H9 (cell line): ENCODE measurements around the gene TNRC6A. TPM values are rescaled to one million over a fixed set of nuclear protein-coding genes. Genes with fewer than 3 reads are reported as not detected.

ENCODE experiments used
- DNase-seq: peaks from one replicate; pipeline ENCODE4 v3.0.0-alpha.2; 2017
- H2AFZ ChIP-seq: one replicate; pipeline ENCODE4 v1.6.1; 2013; ENCODE audit warnings: mild to moderate bottlenecking, low read length, control low read depth, moderate library complexity
- H2AK5ac ChIP-seq: 2 replicates; pipeline ENCODE4 v1.6.1; 2013; ENCODE audit warnings: low read length, control low read depth, mixed read lengths; ENCODE audit not compliant: insufficient read length
- H2BK120ac ChIP-seq: one replicate; pipeline ENCODE4 v1.6.1; 2013; ENCODE audit warnings: low read depth, mild to moderate bottlenecking, low read length, control low read depth, inconsistent platforms; ENCODE audit not compliant: poor library complexity, severe bottlenecking
- H2BK12ac ChIP-seq: 2 replicates; pipeline ENCODE4 v1.6.1; 2013; ENCODE audit warnings: low read length, control low read depth, mixed read lengths, low read depth; ENCODE audit not compliant: insufficient read length
- H2BK15ac ChIP-seq: 2 replicates; pipeline ENCODE4 v1.6.1; 2013; ENCODE audit warnings: low read depth, low read length, control low read depth
- H2BK20ac ChIP-seq: one replicate; pipeline ENCODE4 v1.6.1; 2013; ENCODE audit warnings: low read depth, mild to moderate bottlenecking, low read length, control low read depth, inconsistent platforms; ENCODE audit not compliant: poor library complexity, severe bottlenecking
- H2BK5ac ChIP-seq: 2 replicates; pipeline ENCODE4 v1.6.1; 2013; ENCODE audit warnings: low read length, control low read depth, mixed read lengths; ENCODE audit not compliant: insufficient read length
- H3K14ac ChIP-seq: 2 replicates; pipeline ENCODE4 v1.6.1; 2013; ENCODE audit warnings: low read length, control low read depth; ENCODE audit not compliant: insufficient read depth
- H3K18ac ChIP-seq: 2 replicates; pipeline ENCODE4 v1.6.1; 2013; ENCODE audit warnings: low read depth, mild to moderate bottlenecking, mixed read lengths, low read length, control low read depth; ENCODE audit not compliant: insufficient read length
- H3K23ac ChIP-seq: 2 replicates; pipeline ENCODE4 v1.6.1; 2013; ENCODE audit warnings: low read length, control low read depth, mixed read lengths, low read depth; ENCODE audit not compliant: insufficient read length
- H3K23me2 ChIP-seq: 2 replicates; pipeline ENCODE4 v1.6.1; 2013; ENCODE audit warnings: low read depth, mild to moderate bottlenecking, mixed read lengths, low read length, control low read depth; ENCODE audit not compliant: insufficient read length, poor library complexity, severe bottlenecking
- H3K27ac ChIP-seq: 2 replicates; pipeline ENCODE4 v1.5.1; 2013; ENCODE audit warnings: low read length, control low read depth, mixed read lengths, low read depth; ENCODE audit not compliant: insufficient read length
- H3K27me3 ChIP-seq: 2 replicates; pipeline ENCODE4 v1.6.1; 2013; ENCODE audit warnings: low read length, control low read depth, inconsistent platforms; ENCODE audit not compliant: insufficient read depth
- H3K4ac ChIP-seq: 2 replicates; pipeline ENCODE4 v1.6.1; 2013; ENCODE audit warnings: low read depth, mild to moderate bottlenecking, control low read depth, inconsistent platforms, low read length, moderate library complexity
- H3K4me1 ChIP-seq: 2 replicates; pipeline ENCODE4 v1.6.1; 2013; ENCODE audit warnings: low read length, control low read depth, inconsistent platforms; ENCODE audit not compliant: insufficient read depth
- H3K4me2 ChIP-seq: 2 replicates; pipeline ENCODE4 v1.6.1; 2013; ENCODE audit warnings: low read length, control low read depth, mixed read lengths; ENCODE audit not compliant: insufficient read length, insufficient read depth
- H3K56ac ChIP-seq: 2 replicates; pipeline ENCODE4 v1.6.1; 2013; ENCODE audit warnings: low read depth, mild to moderate bottlenecking, mixed read lengths, low read length, control low read depth; ENCODE audit not compliant: insufficient read length
- H3K79me1 ChIP-seq: 2 replicates; pipeline ENCODE4 v1.6.1; 2013; ENCODE audit warnings: low read depth, mild to moderate bottlenecking, moderate library complexity, low read length, control low read depth, inconsistent platforms; ENCODE audit not compliant: insufficient read depth, poor library complexity, severe bottlenecking
- H3K79me2 ChIP-seq: 2 replicates; pipeline ENCODE4 v1.6.1; 2013; ENCODE audit warnings: low read length, control low read depth, inconsistent platforms; ENCODE audit not compliant: insufficient read depth
- H3K9ac ChIP-seq: 2 replicates; pipeline ENCODE4 v1.6.1; 2013; ENCODE audit warnings: low read length, control low read depth, mixed read lengths; ENCODE audit not compliant: insufficient read length; ENCODE audit errors: extremely low read depth
- H3K9me3 ChIP-seq: one replicate; pipeline ENCODE4 v1.6.1; 2013; ENCODE audit warnings: low read depth, low read length, inconsistent platforms; ENCODE audit not compliant: control insufficient read depth
- H3T11ph ChIP-seq: one replicate; pipeline ENCODE4 v1.6.1; 2013; ENCODE audit warnings: mild to moderate bottlenecking, low read length, control low read depth, inconsistent platforms
- H4K20me1 ChIP-seq: one replicate; pipeline ENCODE4 v1.6.1; 2013; ENCODE audit not compliant: control insufficient read depth, insufficient read length, insufficient read depth
- H4K5ac ChIP-seq: 2 replicates; pipeline ENCODE4 v1.6.1; 2013; ENCODE audit warnings: low read depth, mild to moderate bottlenecking, mixed read lengths, low read length, control low read depth; ENCODE audit not compliant: insufficient read length
- H4K8ac ChIP-seq: replicated peaks from 2 replicates; pipeline ENCODE4 v1.6.1; 2013; ENCODE audit warnings: low read length, control low read depth, mixed read lengths, low read depth; ENCODE audit not compliant: insufficient read length
- H4K91ac ChIP-seq: 2 replicates; pipeline ENCODE4 v1.6.1; 2013; ENCODE audit warnings: low read depth, mild to moderate bottlenecking, moderate library complexity, mixed read lengths, low read length, control low read depth; ENCODE audit not compliant: insufficient read length
- H3K27ac Mint-ChIP-seq, 3 experiments: 2 replicates in 2 of 3; 3 replicates in 1 of 3; pipeline ENCODE4 v1.8.0; 2020 to 2021; ENCODE audit warnings: mixed read lengths in 3 of 3, mild to moderate bottlenecking in 1 of 3, moderate library complexity in 1 of 3
- H3K27me3 Mint-ChIP-seq: 2 replicates; pipeline ENCODE4 v1.8.0; 2021; ENCODE audit warnings: low read depth, mild to moderate bottlenecking, moderate library complexity, mixed read lengths
- H3K36me3 Mint-ChIP-seq, 3 experiments: 2 replicates in 2 of 3; 3 replicates in 1 of 3; pipeline ENCODE4 v1.8.0; 2020 to 2021; ENCODE audit warnings: low read depth in 3 of 3, mixed read lengths in 3 of 3; ENCODE audit not compliant: insufficient read depth in 1 of 3
- H3K4me1 Mint-ChIP-seq, 2 experiments: 2 replicates each; pipeline ENCODE4 v1.8.0; 2020; ENCODE audit warnings: mixed read lengths in 2 of 2
- H3K4me3 Mint-ChIP-seq, 2 experiments: 2 replicates in 1 of 2; 3 replicates in 1 of 2; pipeline ENCODE4 v1.8.0; 2020 to 2021; ENCODE audit warnings: mild to moderate bottlenecking in 2 of 2, mixed read lengths in 2 of 2, moderate library complexity in 1 of 2
- H3K9me3 Mint-ChIP-seq, 2 experiments: 2 replicates in 1 of 2; 3 replicates in 1 of 2; pipeline ENCODE4 v1.8.0; 2020; ENCODE audit warnings: mild to moderate bottlenecking in 2 of 2, mixed read lengths in 2 of 2, moderate library complexity in 1 of 2
- CTCF ChIP-seq: fragments of 200-600 bp; sonication (generic); conservative IDR thresholded peaks from 3 replicates; pipeline ENCODE4 v1.8.0; 2021; ENCODE audit warnings: antibody characterized with exemption, mild to moderate bottlenecking
- WGBS: extraction: QIAGEN DNeasy Blood & Tissue Kit; methylation state at CpG from one replicate; pipeline ENCODE4 v1.1.7; 2013; ENCODE audit warnings: missing lambda C conversion rate, low lambda C conversion rate, mixed read lengths; ENCODE audit not compliant: insufficient read length; ENCODE audit errors: extremely low coverage; 5-methylcytosine and 5-hydroxymethylcytosine counted together
- total RNA-seq: library from RNA; stranded (reverse); gene quantifications from 2 replicates; pipeline ENCODE4 v1.2.1, GENCODE V29; 2021

The TNRC6A gene
- total RNA-seq, 1 experiment from 2014 or later: 114 TPM

- Histone ChIP-seq H2BK5ac (no peak overlapping the region), H4K91ac (no peak overlapping the region), H3K14ac (no peak overlapping the region), H2AFZ (no peak overlapping the region), H3K9ac (no peak overlapping the region), H2BK12ac (no peak overlapping the region), H3K27me3 (no peaks in the 10 kb centered on the region), H3K56ac (no peak overlapping the region), H3K4me2 (no peak overlapping the region), H3K18ac (no peak overlapping the region), H3K27ac (no peak overlapping the region), H3K79me2 (peaks cover 31% of the 10 kb centered on the region), H3K4me1 (no peaks in the 10 kb centered on the region), H3K23ac (no peak overlapping the region), H2BK120ac (no peak overlapping the region), H3K79me1 (peaks cover 10% of the 10 kb centered on the region), H2BK15ac (no peak overlapping the region), H3K23me2 (no peaks in the 10 kb centered on the region), H3K9me3 (no peaks in the 10 kb centered on the region), H4K20me1 (no peaks in the 10 kb centered on the region), H3K4ac (no peak overlapping the region), H2BK20ac (no peak overlapping the region), H2AK5ac (no peak overlapping the region), H4K8ac (no peak overlapping the region), H3T11ph (no peak overlapping the region), H4K5ac (no peak overlapping the region)
- peaks cover 20 to 21% of the 10 kb centered on the region in 2 experiments for H3K4me1 Mint-ChIP-seq
- WGBS: no CpG with 5 or more reads among the region's 2 CpGs
- H3K27ac Mint-ChIP-seq: no peak overlapping the region
- TF ChIP-seq CTCF: no peak
- H3K9me3 Mint-ChIP-seq: no peaks in the 10 kb centered on the region
- no peak for DNase-seq
- H3K27me3 Mint-ChIP-seq: no peaks in the 10 kb centered on the region
- no peak overlapping the region for H3K4me3 Mint-ChIP-seq
- peaks cover 5 to 24% (median 8%) of the 10 kb centered on the region in 3 experiments; a peak in 6 of 7 replicates for H3K36me3 Mint-ChIP-seq
These were observed 28.9 kb downstream of the TNRC6A start for GRCh38 chr16:24758373-24758772.
